Activated CD8-positive, alpha-beta T cell treated with anti-CD3 and anti-CD28 coated beads for 36 hours (primary cell): Measurements from ENCODE around the gene PHF14. TPM values are rescaled to one million over a fixed set of nuclear protein-coding genes. Genes with fewer than 3 reads are reported as not detected.

Source experiments
- ATAC-seq: fragments of 200-7000 bp; cut with Tn5 transposase; one replicate; pipeline ENCODE4 v1.10.0; 2021; ENCODE audit warnings: mild to moderate bottlenecking, moderate library complexity
- CTCF ChIA-PET: fragments of 350-600 bp; sonication (Branson Sonifier 250); formaldehyde crosslinking; loops from one replicate; lab custom pipeline; 2021; ENCODE audit warnings: antibody characterized with exemption; lab: Charles Lee
- POLR2A ChIA-PET: fragments of 350-600 bp; sonication (Branson Sonifier 250); formaldehyde crosslinking; loops from one replicate; lab custom pipeline; 2021; ENCODE audit warnings: antibody characterized with exemption; lab: Charles Lee
- DNase-seq: peaks from one replicate; pipeline ENCODE4 v3.0.0-alpha.2; 2020
- H3K27ac Mint-ChIP-seq: one replicate; pipeline ENCODE4 v1.8.0; 2021; ENCODE audit warnings: mild to moderate bottlenecking, mixed read lengths
- H3K27me3 Mint-ChIP-seq: one replicate; pipeline ENCODE4 v1.8.0; 2021; ENCODE audit warnings: mixed read lengths
- H3K36me3 Mint-ChIP-seq: one replicate; pipeline ENCODE4 v1.8.0; 2021; ENCODE audit warnings: low read depth, mixed read lengths
- H3K4me1 Mint-ChIP-seq: one replicate; pipeline ENCODE4 v1.8.0; 2021; ENCODE audit warnings: low read depth, mixed read lengths
- H3K4me3 Mint-ChIP-seq: one replicate; pipeline ENCODE4 v1.8.0; 2021; ENCODE audit warnings: mild to moderate bottlenecking, moderate library complexity, mixed read lengths
- H3K9me3 Mint-ChIP-seq: one replicate; pipeline ENCODE4 v1.8.0; 2021; ENCODE audit warnings: mixed read lengths
- intact Hi-C: fragments of 100-400 bp; cut with micrococcal nuclease; formaldehyde crosslinking; loops from one replicate; pipeline ENCODE4 v1.10.0; 2022
- total RNA-seq, 2 experiments: library from RNA; stranded (reverse); gene quantifications; one replicate each; pipeline ENCODE4 v1.2.3, GENCODE V29; 2021
- TF ChIP-seq, protein P1 (sequence below): fragments of 200-600 bp; IDR thresholded peaks from one replicate; pipeline ENCODE4 v1.8.0; 2022; ENCODE audit warnings: antibody characterized with exemption, mild to moderate bottlenecking

The PHF14 gene
- total RNA-seq, 2 experiments from 2014 or later, result 36.7 to 38.7 TPM

DNA sequence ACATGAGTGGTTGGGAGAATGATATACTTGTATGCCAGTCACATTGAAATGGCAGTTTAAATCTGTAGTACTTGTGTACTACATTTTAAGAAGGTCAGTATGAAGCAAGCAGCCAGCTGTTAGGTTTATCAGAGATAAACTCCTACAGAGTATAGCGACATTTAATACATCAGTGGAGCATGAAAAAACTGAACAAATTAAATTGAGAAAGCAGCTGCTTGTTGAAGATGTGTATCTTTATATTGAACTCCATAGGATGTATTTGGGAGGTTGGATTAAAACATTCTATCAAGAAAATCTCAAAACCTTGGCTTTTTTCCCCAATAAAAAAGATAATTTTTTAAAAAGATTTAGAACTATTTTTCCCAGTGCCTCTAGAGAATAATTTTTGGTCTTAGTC is 47.8 kb downstream of the PHF14 start:
- intact Hi-C loops, result no loop called here
- peaks cover 61% of the 10 kb centered on the region for H3K36me3 Mint-ChIP-seq

DNA sequence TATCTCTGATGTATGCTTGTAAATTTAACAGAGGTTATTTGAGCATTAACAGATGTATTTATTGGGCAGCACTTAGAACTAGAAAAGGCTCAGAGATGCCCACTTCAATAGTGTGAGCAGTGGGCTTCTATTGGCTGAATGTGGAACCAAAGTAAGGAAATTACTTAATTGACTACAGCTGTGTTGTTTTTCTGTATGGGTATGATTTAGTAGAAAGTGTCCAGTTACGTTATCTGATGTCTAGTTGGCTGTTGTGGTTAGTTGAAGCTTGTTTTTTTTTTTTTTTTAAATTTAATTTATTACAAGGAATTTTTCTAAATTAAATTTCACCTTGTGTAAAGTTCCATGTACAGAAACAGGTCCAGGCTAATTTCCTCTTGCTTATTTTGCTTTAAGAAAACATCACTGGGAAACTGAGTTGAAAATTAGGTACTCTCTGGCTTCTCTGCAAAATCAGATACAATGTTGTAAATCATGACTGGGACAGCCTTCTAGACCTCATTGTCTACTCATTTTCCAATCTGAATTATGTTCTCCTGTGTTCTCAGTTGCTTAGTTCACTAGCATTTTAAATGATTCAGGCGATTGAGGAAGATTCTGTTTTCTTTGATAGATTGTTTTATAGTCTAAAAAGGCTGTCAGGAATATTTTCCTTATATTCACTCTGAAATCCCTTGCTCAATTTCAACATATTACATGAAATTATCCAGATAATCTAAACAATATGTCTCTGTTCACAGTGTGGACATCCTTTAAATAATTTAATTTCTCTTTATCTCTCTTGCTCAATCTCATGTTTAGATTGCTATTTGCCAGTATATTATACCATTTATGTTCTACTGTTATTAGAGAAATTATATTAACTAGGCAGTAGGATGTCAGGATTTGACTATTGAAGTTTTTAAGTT is 53.0 kb downstream of the PHF14 start:
- DNase-seq, result no peak
- ATAC-seq, result no peak
- no peaks in the 10 kb centered on the region for H3K9me3 Mint-ChIP-seq
- intact Hi-C loops, result no loop called here
- TF ChIP-seq, protein P1, sequence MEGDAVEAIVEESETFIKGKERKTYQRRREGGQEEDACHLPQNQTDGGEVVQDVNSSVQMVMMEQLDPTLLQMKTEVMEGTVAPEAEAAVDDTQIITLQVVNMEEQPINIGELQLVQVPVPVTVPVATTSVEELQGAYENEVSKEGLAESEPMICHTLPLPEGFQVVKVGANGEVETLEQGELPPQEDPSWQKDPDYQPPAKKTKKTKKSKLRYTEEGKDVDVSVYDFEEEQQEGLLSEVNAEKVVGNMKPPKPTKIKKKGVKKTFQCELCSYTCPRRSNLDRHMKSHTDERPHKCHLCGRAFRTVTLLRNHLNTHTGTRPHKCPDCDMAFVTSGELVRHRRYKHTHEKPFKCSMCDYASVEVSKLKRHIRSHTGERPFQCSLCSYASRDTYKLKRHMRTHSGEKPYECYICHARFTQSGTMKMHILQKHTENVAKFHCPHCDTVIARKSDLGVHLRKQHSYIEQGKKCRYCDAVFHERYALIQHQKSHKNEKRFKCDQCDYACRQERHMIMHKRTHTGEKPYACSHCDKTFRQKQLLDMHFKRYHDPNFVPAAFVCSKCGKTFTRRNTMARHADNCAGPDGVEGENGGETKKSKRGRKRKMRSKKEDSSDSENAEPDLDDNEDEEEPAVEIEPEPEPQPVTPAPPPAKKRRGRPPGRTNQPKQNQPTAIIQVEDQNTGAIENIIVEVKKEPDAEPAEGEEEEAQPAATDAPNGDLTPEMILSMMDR, result no peak
- H3K4me1 Mint-ChIP-seq, result peaks cover 6% of the 10 kb centered on the region
- no peak overlapping the region for H3K27ac Mint-ChIP-seq
- no peaks in the 10 kb centered on the region for H3K27me3 Mint-ChIP-seq
- H3K36me3 Mint-ChIP-seq, result peaks cover 36% of the 10 kb centered on the region
- POLR2A ChIA-PET, result no interaction called here
- CTCF ChIA-PET, result no interaction called here
- H3K4me3 Mint-ChIP-seq, result no peak overlapping the region

More for the DNA sequence above, 47.8 kb downstream of the PHF14 start:
- ChIA-PET POLR2A (no interaction called here), CTCF (interaction anchor here (1.0 kb wide), 1 partner anchor 15 kb away, joined by 3 read pairs; no protein-coding TSS in a partner anchor)
- Mint-ChIP-seq H3K27ac (no peak overlapping the region), H3K4me1 (peaks cover 5% of the 10 kb centered on the region), H3K9me3 (no peaks in the 10 kb centered on the region), H3K4me3 (no peak overlapping the region), H3K27me3 (no peaks in the 10 kb centered on the region)
- TF ChIP-seq, protein P1, result no peak
- no peak for DNase-seq
- ATAC-seq, result no peak

DNA sequence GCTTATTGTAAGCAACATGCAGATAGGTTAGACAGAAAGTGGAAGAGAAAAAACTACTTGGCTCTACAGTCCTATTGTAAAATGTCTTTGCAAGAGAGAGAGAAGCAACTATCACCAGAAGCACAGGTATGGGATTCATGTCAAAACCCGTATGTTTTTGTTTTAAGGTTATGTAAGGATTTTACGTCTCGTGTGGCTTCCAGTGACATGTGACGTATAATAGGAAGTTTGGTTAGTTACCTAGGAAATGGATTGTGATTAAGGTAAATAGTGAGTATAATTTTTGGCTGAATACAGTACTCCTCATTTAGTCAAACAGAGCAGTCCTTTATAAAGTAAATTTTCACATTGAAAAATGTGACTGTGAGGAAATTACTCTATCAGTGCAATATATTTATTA is 62.0 kb downstream of the PHF14 start:
- CTCF ChIA-PET, result no interaction called here
- DNase-seq, result no peak
- POLR2A ChIA-PET, result no interaction called here
- H3K4me3 Mint-ChIP-seq, result no peak overlapping the region
- intact Hi-C loops, result no loop called here
- no peaks in the 10 kb centered on the region for H3K27me3 Mint-ChIP-seq
- no peak for ATAC-seq
- peaks cover 22% of the 10 kb centered on the region for H3K36me3 Mint-ChIP-seq
- H3K27ac Mint-ChIP-seq, result no peak overlapping the region
- TF ChIP-seq, protein P1, result no peak
- no peaks in the 10 kb centered on the region for H3K4me1 Mint-ChIP-seq
- H3K9me3 Mint-ChIP-seq, result no peaks in the 10 kb centered on the region

- intact Hi-C loops, result no loop called here
- peaks cover 23% of the 10 kb centered on the region for H3K36me3 Mint-ChIP-seq
- H3K27me3 Mint-ChIP-seq, result no peaks in the 10 kb centered on the region
- POLR2A ChIA-PET, result no interaction called here
- DNase-seq, result no peak
- no peak for ATAC-seq
- TF ChIP-seq, protein P1, result no peak
- no peaks in the 10 kb centered on the region for H3K9me3 Mint-ChIP-seq
- H3K27ac Mint-ChIP-seq, result no peak overlapping the region
- CTCF ChIA-PET, result interaction anchor here (1.2 kb wide), 1 partner anchor 171 kb away, joined by 3 read pairs; no protein-coding TSS in a partner anchor
- H3K4me1 Mint-ChIP-seq, result no peaks in the 10 kb centered on the region
- H3K4me3 Mint-ChIP-seq, result no peak overlapping the region
Measured at GRCh38 chr7:11039974-11040373, 66.3 kb downstream of the PHF14 start.

GRCh38 chr7:11054033-11054432 is 80.4 kb downstream of the PHF14 start:
- ChIA-PET CTCF (no interaction called here), POLR2A (no interaction called here)
- no peaks in the 10 kb centered on the region for H3K9me3 Mint-ChIP-seq
- intact Hi-C loops, result no loop called here
- ATAC-seq, result no peak
- H3K27me3 Mint-ChIP-seq, result no peaks in the 10 kb centered on the region
- H3K4me1 Mint-ChIP-seq, result peaks cover 3% of the 10 kb centered on the region
- DNase-seq, result no peak
- TF ChIP-seq, protein P1, result no peak
- peaks cover 12% of the 10 kb centered on the region for H3K36me3 Mint-ChIP-seq
- H3K4me3 Mint-ChIP-seq, result no peak overlapping the region
- no peak overlapping the region for H3K27ac Mint-ChIP-seq
